GM18909 (cell line): ENCODE data around the gene TRAPPC13.
A peak's percentile ranks its signal among the peaks of the same experiment; 100 is the strongest.
"Not testable (repeated sequence)": the region's sequence is repeated elsewhere in the genome, so short reads cannot be mapped to it uniquely, and the experiment has no call there.

ENCODE experiments used
- ATAC-seq: cut with Tn5 transposase; IDR thresholded peaks from one replicate; pipeline ENCODE4 v1.9.1; 2021; ENCODE audit warnings: mild to moderate bottlenecking; ENCODE audit not compliant: unreplicated experiment, poor library complexity

The TRAPPC13 gene, protein sequence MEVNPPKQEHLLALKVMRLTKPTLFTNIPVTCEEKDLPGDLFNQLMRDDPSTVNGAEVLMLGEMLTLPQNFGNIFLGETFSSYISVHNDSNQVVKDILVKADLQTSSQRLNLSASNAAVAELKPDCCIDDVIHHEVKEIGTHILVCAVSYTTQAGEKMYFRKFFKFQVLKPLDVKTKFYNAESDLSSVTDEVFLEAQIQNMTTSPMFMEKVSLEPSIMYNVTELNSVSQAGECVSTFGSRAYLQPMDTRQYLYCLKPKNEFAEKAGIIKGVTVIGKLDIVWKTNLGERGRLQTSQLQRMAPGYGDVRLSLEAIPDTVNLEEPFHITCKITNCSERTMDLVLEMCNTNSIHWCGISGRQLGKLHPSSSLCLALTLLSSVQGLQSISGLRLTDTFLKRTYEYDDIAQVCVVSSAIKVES

DNA sequence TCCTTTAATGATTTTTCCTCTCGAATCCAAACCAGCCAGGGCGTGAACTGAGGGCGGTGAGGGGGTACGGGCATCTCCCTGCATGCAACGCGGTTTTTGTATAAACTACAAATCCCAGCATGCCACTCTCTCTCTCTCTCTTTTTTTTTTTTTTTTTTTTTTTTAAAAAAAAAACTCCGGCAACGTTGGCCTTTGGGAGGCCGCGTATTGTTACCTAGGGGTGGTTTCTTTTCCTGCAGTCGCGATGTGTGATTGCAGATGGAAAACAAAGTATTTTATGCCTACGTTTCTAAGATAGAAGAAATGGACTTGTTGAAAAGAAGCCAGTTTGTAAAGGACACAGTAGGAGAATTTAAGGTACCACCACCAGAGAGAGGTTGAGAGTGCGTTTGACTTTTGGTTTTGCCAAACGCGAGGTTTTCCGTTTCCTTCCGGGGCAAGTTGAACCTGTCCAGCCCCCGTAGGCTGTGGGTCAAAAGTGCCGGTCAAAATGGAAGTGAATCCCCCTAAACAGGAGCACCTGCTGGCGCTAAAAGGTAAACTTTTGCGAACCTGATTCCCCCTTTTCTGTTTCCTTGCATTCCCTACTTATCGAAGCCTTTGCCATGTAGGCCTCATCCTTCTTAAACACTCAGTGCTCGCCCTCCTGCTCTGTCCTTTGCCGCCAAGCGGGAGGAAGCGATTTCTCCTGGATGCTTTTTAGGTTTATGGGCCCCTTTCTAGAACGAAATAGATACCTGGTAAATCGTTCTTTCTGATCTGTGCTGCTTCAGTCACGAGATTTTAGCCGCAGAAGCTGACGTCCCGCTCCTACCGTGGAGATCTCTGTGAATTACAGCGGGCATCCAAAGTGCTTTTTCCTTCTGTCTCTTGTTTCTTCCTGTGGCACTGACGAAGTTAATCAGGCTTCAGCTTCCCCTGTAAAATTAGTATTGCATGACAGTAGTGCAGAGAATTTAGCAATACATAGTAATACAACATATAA is at the start of gene TRAPPC13, which contains the start of gene SHLD3:
Gene TRAPPC13 (plus strand): TSS at position 457 of the 985 bp plus-strand sequence. CDS start 34 bp downstream, at position 491.
Gene SHLD3 (plus strand): TSS at position 457 of the 985 bp plus-strand sequence. CDS start 4,561 bp downstream, outside the sequence.
- peak; percentile 79 for ATAC-seq

DNA sequence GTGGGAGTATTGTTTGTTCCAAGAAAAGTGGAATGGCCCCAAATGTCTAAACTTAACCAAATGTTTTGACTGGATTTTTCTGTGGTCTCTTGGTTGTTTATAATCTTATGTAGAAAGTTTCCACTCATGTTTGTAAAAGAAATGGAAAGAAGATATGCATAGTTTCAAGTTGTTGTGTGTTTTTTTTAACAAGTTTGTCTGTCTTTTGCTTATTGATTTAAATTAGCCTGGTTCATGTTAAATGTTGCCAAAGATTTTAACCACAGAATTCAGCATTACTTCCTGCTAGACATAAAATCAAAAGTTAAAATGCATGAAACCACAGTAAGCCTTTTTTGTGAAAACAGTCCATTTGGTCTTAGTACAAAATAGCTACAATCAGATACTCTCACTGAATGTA is 47.7 kb upstream of the TRAPPC13 start:
- ATAC-seq = no peak

DNA sequence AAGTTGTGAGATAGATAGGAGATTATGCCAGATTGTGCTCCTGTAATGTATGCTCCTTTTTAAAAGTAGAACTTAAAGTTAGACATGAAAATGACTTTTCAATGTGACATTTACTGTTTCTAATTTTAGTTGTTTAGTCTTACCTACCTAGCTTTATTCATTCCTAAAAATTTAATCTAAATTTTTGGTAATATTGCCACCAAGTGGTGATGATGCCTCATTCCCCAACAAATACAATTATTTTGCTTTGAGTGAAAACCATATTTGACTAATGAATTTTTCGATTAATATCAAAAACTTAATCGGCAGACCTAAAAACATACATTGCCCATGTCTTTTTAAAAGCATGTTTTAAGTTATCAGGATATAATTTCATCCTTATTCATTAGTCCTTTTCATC is 36.1 kb upstream of the TRAPPC13 start:
- no peak for ATAC-seq

DNA sequence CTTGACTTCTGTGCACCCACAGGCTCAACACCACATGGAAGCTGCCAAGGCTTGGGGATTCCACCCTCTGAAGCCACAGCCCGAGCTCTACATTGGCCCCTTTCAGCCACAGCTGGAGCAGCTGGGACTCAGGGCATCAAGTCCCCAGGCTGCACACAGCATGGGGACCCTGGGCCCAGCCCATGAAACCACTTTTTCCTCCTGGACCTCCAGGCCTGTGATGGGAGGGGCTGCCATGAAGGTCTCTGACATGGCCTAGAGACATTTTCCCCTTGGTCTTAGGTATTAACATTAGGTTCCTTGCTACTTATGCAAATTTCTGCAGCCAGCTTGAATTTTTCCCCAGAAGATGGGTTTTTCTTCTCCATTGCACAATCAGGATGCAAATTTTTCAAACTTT is 23.1 kb upstream of the TRAPPC13 start:
- not testable (repeated sequence) for ATAC-seq

DNA sequence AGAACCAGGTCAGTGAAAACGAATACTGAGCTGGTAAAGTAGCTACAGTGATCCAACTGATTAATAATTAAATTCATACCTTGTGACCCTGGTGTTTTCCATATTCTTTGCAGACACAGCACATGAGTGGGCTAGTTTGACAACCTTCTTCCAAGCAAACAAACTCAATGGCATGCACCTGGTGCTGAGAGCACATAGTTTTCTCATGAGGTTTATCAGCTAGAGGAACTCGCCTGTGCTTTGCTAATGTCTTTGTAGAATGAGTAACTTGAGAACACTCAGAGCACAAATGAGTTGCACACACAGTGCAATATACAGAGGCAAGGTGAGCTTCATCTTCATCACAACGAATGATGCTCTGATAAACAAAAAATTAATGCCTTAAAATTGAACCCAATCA is 13.3 kb upstream of the TRAPPC13 start:
- no peak for ATAC-seq

DNA sequence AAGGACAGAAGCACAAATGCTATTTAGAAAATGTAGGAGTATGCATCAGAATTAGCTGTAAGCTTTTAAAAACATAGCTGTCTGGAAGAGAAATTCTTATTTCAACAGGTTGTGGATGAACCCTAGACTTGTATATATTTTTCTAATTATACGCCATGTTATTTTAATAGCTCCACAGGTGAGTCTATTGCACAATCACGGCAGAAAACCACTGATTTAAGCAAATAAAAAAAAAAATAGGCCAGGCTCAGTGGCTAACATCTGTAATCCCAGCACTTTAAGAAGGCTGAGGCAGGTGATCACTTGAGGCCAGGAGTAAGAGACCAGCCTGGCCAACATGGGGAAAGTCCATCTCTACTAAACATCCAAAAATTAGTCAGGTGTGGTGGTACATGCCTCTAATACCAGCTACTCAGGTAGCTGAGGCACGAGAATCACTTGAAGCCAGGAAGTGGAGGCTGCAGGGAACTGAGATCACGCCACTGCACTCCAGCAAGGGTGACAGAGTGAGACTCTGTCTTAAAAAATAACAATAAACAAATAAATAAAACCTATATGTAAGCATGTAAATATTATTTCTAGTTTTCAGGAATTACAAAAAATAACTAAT is 12.4 kb upstream of the TRAPPC13 start:
- no peak for ATAC-seq

DNA sequence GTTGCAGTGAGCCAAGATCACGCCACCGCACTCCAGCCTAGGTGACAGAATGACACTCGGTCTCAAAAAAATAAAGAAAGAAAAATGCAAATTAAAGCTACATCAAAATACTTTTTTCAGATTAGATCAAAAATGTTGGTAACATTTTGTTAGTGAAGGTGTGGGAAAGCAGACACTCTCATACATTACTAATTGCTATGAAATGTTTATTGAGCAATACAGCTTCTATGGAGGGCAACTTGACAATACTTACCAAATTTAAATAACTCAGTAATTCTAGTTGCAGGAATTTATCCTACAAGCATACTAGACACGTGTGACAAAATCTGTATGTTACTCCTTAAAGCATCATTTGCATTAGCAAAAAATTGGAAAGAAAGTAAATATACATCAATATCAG is 4.8 kb upstream of the TRAPPC13 start:
- no peak for ATAC-seq

DNA sequence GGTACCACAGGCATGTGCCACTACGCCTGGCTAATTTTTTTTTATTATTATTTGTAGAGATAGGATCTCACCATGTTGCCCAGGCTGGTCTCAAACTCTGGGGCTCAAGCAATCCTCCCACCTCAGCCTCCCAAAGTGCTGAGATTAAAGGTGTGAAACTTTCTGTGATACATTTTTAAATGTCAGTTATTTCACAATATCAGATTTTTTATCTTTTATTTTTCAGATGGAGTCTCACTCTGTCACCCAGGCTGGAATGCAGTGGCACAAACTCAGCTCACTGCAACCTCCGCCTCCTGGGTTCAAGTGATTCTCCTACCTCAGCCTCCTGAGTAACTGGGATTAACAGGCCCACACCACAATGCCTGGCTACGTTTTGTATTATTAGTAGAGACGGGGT is 2.9 kb upstream of the TRAPPC13 start:
- not testable (repeated sequence) for ATAC-seq

DNA sequence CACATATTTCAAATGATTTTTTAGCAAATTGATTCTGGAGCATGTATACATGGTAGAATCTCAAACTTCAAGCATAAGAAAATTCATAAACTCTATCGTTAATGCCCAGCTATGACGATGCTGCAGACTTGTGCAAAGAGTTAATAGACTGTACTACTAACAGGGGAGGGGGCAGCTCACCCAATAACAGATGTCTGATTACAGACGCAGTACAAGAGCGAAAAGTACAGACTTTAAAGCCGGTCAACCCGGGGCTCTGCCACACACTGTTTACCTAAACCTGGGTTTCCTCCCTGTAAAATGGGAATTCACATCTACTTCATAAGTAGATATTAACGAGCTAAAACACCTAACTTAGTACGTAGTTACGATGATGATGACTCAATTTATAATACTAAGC is 1.3 kb upstream of the TRAPPC13 start:
- ATAC-seq = no peak

DNA sequence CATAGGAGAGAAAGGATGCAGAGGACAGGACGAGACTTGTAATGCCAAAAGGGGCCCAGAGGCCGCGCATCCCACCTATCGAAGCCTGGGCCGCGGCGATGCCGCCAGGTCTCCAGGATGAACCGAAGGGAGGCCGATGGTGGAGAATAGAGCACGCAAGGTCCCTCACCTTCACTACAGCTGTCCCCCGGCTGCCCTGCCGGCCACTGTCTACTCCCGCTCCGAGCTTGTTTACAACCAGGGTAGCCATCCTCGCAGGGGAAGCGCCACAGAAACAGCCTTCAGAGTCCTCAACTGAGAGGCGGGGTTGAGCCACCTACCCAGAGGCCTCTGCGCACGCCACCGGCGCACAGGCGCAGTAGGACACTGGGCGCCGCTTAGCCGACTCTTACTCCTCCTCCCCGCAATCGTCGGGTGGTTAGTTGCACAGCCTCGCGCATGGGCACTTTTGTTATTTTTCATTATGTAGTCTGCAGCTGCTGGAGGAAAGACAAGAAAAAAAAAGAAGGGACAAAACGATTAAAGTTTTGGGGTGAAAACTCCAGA is 729 bp upstream of the TRAPPC13 start, which contains the start of gene TRIM23:
Gene TRIM23 (minus strand): TSS at position 309 of the 546 bp plus-strand sequence. CDS start 59 bp downstream, at position 250.
- ATAC-seq = peak; percentile 94

DNA sequence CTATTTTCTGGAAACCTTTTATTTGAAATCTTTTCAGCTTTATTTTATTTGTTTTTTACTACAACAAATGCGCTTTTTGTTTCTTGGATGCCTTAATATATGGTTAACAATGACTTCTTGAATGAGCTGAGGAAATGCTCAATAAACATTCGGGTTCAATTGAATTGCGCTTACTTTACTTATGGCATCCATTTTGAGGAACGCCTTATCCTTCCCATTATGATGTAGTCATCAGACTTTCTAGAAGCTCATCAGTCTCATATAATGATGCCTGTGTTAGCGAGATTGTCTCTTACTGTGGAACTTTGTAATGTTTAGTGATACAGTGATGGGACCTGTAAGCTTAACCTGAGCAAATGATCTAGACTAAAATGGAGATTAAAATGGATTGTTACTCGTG is 916 bp downstream of the TRAPPC13 start:
- ATAC-seq = no peak

DNA sequence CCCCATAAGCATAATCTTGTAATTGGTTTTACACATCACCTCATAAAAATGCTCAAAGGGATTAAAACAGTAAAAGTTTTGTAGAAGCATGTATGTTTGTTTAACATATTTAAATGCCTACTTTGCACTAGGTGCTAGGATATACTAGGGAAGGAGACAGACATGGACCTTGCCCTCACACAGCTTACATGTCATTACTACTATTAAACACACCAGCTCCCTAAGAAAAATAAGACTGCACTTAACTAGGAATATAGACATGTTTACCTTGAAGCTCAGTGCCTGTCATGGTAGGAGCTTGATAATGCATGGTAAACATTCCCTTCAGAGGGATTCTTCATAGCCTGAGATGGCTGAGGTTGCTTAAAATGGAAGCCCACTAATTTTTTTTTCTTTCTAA is 6.2 kb downstream of the TRAPPC13 start:
- no peak for ATAC-seq

DNA sequence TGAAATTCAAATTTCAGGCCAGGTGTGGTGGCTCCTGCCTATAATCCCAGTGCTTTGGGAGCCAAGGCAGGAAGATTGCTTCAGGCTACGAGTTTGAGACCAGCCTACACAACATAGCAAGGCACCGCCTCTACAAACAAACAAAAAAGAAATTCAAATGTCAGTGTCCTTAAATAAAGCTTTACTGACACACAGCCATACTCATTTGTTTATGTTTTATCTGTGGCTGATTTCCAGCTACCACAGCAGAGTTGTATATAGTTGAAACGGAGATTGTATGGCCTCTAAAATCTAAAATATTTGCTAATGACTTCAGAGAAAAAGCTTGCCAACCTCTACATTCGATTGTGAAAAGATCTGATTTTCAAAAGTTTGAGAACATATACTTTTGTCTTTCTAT is 15.4 kb downstream of the TRAPPC13 start:
- ATAC-seq = no peak

DNA sequence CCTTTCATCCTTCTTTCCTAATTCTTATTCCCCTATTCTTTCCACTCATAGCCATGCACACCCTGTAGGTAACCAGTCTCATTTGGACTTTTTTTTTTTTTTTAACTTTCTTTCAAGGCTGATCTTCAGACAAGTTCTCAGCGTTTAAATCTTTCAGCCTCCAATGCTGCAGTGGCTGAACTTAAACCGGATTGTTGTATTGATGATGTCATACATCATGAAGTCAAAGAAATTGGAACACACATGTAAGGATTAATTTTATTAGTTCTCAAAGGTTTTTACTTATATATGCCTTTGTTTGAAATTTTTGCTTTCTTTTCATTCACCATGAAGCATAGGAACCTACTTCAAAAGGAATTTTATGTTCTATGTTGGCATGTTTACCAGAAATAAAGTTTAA is 22.1 kb downstream of the TRAPPC13 start:
- ATAC-seq = no peak

DNA sequence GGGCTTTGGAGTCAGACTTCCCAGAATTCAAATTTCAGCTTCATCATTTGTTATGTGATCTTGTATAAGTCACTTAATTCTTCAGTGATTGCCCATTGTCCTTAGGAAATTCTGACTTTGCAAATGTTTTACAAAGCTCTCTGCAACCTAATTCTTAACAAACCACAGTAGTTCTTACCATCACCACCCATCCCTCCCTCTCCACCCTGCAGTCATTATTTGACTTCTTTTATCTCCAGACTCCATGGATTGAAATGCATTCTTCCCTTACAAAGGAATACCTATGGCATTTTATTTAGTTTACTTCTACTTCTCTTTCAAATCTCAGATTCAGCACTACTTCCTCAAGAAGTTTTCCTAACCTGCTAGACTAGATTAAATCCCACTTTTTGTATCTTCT is 23.1 kb downstream of the TRAPPC13 start:
- no peak for ATAC-seq

DNA sequence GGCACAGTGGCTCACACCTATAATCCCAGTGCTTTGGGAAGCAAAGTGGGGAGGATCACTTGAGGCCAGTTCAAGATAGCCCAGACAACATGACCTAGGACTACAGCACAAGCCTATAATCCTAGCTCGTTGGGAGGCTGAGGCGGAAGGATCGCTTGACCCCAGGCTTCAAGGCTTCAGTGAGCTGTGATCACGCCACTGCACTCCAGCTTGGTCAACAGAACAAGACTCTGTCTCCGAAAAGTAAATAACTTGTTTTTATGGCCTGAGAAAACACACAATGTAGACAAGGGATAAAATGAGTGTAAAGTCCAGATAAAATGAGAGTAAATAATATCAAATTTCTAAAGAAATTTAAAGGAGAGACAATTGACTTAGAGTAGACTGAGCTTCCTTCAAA is 26.3 kb downstream of the TRAPPC13 start:
- ATAC-seq = no peak

DNA sequence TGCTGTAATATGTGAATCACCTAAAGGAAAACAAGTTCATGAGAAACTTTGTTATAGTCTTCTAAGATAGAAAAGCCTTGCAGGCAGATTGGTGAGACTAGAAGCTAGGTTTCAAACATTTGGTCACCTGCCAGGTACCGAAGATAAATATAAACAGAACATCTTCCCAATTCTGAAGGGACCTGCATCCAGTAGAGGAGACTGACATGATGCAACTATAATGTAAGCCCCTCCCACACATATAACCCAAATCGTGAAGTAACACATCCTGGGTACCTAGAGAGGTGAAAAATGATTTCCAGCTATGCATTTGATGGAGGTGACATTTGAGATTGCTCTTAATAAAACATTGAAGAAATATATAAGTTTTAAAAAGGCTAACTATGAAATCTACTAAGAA is 29.9 kb downstream of the TRAPPC13 start:
- no peak for ATAC-seq

DNA sequence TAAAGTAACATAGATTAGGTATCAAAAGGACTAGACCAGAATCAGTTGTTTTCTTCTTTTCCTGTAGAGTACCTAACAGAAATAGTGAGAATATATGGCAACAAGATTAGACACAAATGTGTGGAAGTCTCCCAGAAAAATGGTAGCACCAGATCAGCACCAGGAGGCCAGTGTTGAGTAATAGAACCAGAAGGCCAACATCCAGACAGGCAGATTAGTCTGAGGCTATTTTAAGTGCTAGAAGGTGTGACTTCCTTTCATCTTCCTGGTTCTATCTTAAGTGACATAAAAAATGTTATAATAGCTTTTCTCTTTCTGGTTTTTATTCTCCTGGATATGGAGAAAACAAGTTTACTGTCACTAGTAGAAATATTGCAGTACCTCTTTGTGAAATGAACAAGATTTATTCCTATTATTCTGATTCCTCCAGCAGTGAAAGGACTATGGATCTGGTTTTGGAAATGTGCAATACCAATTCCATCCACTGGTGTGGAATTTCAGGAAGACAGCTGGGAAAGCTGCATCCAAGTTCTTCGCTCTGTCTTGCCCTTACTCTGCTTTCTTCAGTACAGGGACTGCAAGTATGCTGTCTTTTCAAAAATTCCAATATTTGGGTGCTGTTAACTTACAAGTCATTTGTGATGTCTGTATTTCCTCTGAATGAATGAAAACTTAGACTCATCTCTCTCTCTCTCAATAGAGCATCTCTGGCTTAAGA is 39.1 kb downstream of the TRAPPC13 start:
- no peak for ATAC-seq

DNA sequence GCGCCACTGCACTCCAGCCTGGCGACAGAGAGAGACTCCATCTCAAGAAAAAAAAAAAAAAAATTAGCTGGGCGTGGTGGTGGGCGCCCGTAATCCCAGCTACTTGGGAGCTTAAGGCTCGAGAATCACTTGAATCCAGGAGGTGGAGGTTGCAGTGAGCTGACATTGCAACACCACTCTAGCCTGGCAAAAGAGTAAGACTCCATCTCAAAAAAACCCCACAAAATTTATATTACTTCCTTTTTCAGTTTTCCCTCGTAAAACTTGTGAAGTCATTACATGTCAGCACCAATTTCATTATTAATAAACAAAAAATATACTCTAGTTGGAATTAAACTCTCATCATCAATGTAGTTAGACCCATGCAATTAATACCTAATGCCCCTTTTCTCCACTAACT is 43.9 kb downstream of the TRAPPC13 start:
- ATAC-seq = no peak

DNA sequence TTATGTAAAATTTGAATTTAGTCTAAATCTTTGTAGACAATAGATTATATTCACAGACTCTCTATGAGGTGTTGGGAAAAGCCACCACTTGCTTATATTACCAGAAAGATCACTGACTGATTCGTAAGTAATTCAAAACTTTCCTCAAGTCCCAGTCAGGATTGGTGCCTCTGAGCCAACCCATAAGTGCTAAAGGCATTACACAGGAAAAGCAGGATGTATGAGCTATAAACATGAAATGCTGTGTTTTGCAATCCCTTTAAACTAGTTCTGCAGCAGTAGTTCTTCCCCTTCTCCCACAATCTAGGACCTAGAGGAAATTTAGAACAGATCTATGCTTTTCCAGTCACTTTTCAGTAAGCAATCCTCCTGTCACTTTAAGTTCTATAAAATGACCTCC is 48.0 kb downstream of the TRAPPC13 start:
- no peak for ATAC-seq
